Cardiac fibroblast (primary cell): ENCODE results near the gene SGPL1.

ENCODE experiments used
- DNase-seq, 2 donors: peaks; one replicate each; pipeline versions ENCODE4 v3.0.0 to v3.0.0-alpha.2; 2010; ENCODE audit warnings: low read depth in 2 of 2
- H3K4me3 ChIP-seq, 2 donors: replicated peaks in 1 of 2; 1 replicate in 1 of 2; 2 replicates in 1 of 2; pipeline ENCODE4 v1.5.1; 2011; ENCODE audit warnings: low read depth in 2 of 2, low read length in 2 of 2, mild to moderate bottlenecking in 2 of 2, moderate library complexity in 1 of 2
- TF ChIP-seq, protein P1 (sequence below): IDR thresholded peaks from one replicate; pipeline ENCODE4 v1.5.1; 2011; ENCODE audit warnings: low read depth, mild to moderate bottlenecking, low read length, inconsistent platforms

The SGPL1 gene

GRCh38 chr10:70927189-70927943 is 111.6 kb downstream of the SGPL1 start:
- TF ChIP-seq, protein P1, sequence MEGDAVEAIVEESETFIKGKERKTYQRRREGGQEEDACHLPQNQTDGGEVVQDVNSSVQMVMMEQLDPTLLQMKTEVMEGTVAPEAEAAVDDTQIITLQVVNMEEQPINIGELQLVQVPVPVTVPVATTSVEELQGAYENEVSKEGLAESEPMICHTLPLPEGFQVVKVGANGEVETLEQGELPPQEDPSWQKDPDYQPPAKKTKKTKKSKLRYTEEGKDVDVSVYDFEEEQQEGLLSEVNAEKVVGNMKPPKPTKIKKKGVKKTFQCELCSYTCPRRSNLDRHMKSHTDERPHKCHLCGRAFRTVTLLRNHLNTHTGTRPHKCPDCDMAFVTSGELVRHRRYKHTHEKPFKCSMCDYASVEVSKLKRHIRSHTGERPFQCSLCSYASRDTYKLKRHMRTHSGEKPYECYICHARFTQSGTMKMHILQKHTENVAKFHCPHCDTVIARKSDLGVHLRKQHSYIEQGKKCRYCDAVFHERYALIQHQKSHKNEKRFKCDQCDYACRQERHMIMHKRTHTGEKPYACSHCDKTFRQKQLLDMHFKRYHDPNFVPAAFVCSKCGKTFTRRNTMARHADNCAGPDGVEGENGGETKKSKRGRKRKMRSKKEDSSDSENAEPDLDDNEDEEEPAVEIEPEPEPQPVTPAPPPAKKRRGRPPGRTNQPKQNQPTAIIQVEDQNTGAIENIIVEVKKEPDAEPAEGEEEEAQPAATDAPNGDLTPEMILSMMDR = no peak
- peak; percentile 5 to 18 for DNase-seq
- H3K4me3 ChIP-seq = no peak overlapping the region

GRCh38 chr10:70928140-70928539 is 112.4 kb downstream of the SGPL1 start:
- DNase-seq = no peak
- TF ChIP-seq, protein P1 = no peak
- no peak overlapping the region for H3K4me3 ChIP-seq

GRCh38 chr10:70930263-70931000 is 114.7 kb downstream of the SGPL1 start:
- DNase-seq = no peak
- TF ChIP-seq, protein P1 = no peak
- H3K4me3 ChIP-seq = no peak overlapping the region
